ENCODE data around the gene MET. TPM values are rescaled to one million over a fixed set of nuclear protein-coding genes. Genes with fewer than 3 reads are reported as not detected.

Gene MET
- total and polyA plus RNA-seq, 2 of the 13 experiments (the other 11 are each of a cell fraction or from before 2014, with no cell fraction given): 21.8 to 31.5 TPM

DNA sequence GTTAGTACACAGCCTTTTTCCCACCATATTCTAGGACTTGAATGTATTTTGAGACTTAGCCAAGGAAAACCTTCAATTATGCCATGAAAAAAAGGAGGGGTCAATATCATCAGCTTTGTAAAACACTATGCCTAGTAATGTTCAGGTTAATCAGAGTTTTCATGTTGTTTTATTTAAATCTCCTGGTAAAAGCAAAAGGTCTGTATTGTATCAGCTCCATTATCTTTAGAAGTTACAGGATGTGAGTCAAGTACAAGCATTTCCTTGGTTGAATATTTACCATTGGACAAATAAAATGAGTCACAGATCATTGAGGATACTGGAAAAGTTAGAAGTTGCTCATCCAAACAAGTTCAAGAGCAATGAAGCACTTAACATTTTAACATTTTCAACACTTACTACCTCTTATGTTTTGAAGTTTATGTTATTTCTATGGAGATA lies 100.4 kb downstream of the MET start (continued):
- TF ChIP-seq, protein P1, sequence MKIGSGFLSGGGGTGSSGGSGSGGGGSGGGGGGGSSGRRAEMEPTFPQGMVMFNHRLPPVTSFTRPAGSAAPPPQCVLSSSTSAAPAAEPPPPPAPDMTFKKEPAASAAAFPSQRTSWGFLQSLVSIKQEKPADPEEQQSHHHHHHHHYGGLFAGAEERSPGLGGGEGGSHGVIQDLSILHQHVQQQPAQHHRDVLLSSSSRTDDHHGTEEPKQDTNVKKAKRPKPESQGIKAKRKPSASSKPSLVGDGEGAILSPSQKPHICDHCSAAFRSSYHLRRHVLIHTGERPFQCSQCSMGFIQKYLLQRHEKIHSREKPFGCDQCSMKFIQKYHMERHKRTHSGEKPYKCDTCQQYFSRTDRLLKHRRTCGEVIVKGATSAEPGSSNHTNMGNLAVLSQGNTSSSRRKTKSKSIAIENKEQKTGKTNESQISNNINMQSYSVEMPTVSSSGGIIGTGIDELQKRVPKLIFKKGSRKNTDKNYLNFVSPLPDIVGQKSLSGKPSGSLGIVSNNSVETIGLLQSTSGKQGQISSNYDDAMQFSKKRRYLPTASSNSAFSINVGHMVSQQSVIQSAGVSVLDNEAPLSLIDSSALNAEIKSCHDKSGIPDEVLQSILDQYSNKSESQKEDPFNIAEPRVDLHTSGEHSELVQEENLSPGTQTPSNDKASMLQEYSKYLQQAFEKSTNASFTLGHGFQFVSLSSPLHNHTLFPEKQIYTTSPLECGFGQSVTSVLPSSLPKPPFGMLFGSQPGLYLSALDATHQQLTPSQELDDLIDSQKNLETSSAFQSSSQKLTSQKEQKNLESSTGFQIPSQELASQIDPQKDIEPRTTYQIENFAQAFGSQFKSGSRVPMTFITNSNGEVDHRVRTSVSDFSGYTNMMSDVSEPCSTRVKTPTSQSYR (CRISPR knock-in tag; IDR thresholded peaks at IDR 0.05; ENCODE audit: borderline replicate concordance): no peak
- TF ChIP-seq, protein P2, sequence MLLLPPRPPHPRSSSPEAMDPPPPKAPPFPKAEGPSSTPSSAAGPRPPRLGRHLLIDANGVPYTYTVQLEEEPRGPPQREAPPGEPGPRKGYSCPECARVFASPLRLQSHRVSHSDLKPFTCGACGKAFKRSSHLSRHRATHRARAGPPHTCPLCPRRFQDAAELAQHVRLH (CRISPR knock-in tag; IDR thresholded peaks at IDR 0.05; ENCODE audit: borderline replicate concordance, low read depth): no peak
- peak; percentile 89 for TF ChIP-seq FOSL1 (CRISPR knock-in tag; IDR thresholded peaks at IDR 0.05; ENCODE audit: borderline replicate concordance)
- TF ChIP-seq, protein P3, sequence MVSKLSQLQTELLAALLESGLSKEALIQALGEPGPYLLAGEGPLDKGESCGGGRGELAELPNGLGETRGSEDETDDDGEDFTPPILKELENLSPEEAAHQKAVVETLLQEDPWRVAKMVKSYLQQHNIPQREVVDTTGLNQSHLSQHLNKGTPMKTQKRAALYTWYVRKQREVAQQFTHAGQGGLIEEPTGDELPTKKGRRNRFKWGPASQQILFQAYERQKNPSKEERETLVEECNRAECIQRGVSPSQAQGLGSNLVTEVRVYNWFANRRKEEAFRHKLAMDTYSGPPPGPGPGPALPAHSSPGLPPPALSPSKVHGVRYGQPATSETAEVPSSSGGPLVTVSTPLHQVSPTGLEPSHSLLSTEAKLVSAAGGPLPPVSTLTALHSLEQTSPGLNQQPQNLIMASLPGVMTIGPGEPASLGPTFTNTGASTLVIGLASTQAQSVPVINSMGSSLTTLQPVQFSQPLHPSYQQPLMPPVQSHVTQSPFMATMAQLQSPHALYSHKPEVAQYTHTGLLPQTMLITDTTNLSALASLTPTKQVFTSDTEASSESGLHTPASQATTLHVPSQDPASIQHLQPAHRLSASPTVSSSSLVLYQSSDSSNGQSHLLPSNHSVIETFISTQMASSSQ (IDR thresholded peaks at IDR 0.05; ENCODE audit: low read depth): peak; percentile 97
- TF ChIP-seq, protein P3 (CRISPR knock-in tag; IDR thresholded peaks at IDR 0.05; ENCODE audit: borderline replicate concordance): peak; percentile 98
- TF ChIP-seq ZNF329 (CRISPR knock-in tag; IDR thresholded peaks at IDR 0.05; ENCODE audit: low read depth): no peak
- TF ChIP-seq, protein P4, sequence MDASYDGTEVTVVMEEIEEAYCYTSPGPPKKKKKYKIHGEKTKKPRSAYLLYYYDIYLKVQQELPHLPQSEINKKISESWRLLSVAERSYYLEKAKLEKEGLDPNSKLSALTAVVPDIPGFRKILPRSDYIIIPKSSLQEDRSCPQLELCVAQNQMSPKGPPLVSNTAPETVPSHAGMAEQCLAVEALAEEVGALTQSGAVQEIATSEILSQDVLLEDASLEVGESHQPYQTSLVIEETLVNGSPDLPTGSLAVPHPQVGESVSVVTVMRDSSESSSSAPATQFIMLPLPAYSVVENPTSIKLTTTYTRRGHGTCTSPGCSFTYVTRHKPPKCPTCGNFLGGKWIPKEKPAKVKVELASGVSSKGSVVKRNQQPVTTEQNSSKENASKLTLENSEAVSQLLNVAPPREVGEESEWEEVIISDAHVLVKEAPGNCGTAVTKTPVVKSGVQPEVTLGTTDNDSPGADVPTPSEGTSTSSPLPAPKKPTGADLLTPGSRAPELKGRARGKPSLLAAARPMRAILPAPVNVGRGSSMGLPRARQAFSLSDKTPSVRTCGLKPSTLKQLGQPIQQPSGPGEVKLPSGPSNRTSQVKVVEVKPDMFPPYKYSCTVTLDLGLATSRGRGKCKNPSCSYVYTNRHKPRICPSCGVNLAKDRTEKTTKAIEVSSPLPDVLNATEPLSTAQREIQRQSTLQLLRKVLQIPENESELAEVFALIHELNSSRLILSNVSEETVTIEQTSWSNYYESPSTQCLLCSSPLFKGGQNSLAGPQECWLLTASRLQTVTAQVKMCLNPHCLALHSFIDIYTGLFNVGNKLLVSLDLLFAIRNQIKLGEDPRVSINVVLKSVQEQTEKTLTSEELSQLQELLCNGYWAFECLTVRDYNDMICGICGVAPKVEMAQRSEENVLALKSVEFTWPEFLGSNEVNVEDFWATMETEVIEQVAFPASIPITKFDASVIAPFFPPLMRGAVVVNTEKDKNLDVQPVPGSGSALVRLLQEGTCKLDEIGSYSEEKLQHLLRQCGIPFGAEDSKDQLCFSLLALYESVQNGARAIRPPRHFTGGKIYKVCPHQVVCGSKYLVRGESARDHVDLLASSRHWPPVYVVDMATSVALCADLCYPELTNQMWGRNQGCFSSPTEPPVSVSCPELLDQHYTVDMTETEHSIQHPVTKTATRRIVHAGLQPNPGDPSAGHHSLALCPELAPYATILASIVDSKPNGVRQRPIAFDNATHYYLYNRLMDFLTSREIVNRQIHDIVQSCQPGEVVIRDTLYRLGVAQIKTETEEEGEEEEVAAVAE (CRISPR knock-in tag; IDR thresholded peaks at IDR 0.05; ENCODE audit: borderline replicate concordance): no peak
- TF ChIP-seq, protein P5, sequence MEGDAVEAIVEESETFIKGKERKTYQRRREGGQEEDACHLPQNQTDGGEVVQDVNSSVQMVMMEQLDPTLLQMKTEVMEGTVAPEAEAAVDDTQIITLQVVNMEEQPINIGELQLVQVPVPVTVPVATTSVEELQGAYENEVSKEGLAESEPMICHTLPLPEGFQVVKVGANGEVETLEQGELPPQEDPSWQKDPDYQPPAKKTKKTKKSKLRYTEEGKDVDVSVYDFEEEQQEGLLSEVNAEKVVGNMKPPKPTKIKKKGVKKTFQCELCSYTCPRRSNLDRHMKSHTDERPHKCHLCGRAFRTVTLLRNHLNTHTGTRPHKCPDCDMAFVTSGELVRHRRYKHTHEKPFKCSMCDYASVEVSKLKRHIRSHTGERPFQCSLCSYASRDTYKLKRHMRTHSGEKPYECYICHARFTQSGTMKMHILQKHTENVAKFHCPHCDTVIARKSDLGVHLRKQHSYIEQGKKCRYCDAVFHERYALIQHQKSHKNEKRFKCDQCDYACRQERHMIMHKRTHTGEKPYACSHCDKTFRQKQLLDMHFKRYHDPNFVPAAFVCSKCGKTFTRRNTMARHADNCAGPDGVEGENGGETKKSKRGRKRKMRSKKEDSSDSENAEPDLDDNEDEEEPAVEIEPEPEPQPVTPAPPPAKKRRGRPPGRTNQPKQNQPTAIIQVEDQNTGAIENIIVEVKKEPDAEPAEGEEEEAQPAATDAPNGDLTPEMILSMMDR (CRISPR knock-in tag; IDR thresholded peaks at IDR 0.05): no peak
- TF ChIP-seq, protein P6, sequence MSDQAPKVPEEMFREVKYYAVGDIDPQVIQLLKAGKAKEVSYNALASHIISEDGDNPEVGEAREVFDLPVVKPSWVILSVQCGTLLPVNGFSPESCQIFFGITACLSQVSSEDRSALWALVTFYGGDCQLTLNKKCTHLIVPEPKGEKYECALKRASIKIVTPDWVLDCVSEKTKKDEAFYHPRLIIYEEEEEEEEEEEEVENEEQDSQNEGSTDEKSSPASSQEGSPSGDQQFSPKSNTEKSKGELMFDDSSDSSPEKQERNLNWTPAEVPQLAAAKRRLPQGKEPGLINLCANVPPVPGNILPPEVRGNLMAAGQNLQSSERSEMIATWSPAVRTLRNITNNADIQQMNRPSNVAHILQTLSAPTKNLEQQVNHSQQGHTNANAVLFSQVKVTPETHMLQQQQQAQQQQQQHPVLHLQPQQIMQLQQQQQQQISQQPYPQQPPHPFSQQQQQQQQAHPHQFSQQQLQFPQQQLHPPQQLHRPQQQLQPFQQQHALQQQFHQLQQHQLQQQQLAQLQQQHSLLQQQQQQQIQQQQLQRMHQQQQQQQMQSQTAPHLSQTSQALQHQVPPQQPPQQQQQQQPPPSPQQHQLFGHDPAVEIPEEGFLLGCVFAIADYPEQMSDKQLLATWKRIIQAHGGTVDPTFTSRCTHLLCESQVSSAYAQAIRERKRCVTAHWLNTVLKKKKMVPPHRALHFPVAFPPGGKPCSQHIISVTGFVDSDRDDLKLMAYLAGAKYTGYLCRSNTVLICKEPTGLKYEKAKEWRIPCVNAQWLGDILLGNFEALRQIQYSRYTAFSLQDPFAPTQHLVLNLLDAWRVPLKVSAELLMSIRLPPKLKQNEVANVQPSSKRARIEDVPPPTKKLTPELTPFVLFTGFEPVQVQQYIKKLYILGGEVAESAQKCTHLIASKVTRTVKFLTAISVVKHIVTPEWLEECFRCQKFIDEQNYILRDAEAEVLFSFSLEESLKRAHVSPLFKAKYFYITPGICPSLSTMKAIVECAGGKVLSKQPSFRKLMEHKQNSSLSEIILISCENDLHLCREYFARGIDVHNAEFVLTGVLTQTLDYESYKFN (CRISPR knock-in tag; conservative IDR thresholded peaks at IDR 0.05): peak; percentile 85

Measured in HepG2 (cell line).